Cardiac muscle cell (in vitro differentiated cells and primary cell): Measurements from ENCODE around the gene RASGRP1. TPM values are rescaled to one million over a fixed set of nuclear protein-coding genes. Genes with fewer than 3 reads are reported as not detected.

Source experiments
- DNase-seq, 2 donors: peaks; one replicate each; pipeline versions ENCODE4 v3.0.0 to v3.0.0-alpha.2; 2010 to 2017; ENCODE audit warnings: low read depth in 1 of 2, low spot score in 1 of 2
- H3K27ac ChIP-seq: fragments of 200-600 bp; sonication (generic); 2 replicates; pipeline ENCODE4 v1.5.1; 2016
- H3K27me3 ChIP-seq: fragments of 200-600 bp; sonication (generic); 2 replicates; pipeline ENCODE4 v1.6.0; 2016; ENCODE audit warnings: control low read depth
- H3K36me3 ChIP-seq: fragments of 200-600 bp; sonication (generic); 2 replicates; pipeline ENCODE4 v1.5.1; 2016; ENCODE audit warnings: control low read depth
- H3K4me1 ChIP-seq: fragments of 200-600 bp; sonication (generic); 2 replicates; pipeline ENCODE4 v1.8.1; 2017; ENCODE audit warnings: low read depth, mild to moderate bottlenecking, mixed run types
- H3K4me3 ChIP-seq: fragments of 200-600 bp; sonication (generic); 2 replicates; pipeline ENCODE4 v1.5.1; 2016; ENCODE audit warnings: mild to moderate bottlenecking
- H3K9me3 ChIP-seq: fragments of 200-600 bp; sonication (generic); 2 replicates; pipeline ENCODE4 v1.5.1; 2017; ENCODE audit warnings: low read depth, mild to moderate bottlenecking, control low read depth
- CTCF ChIP-seq: IDR thresholded peaks from 2 replicates; pipeline ENCODE4 v1.5.1; 2012; ENCODE audit warnings: low read depth, mild to moderate bottlenecking, low read length
- polyA plus RNA-seq: library from polyadenylated mRNA; unstranded; fragments of >200 nt; fragmentation: Nextera tagmentation; extraction: Ambion mirVana; gene quantifications from 2 replicates; pipeline ENCODE4 v1.2.1, GENCODE V29; 2016
- total RNA-seq: library from RNA; depleted of rRNA; stranded (reverse); fragments of >200 nt; gene quantifications from 2 replicates; pipeline ENCODE4 v1.2.3, GENCODE V29; 2016

Gene RASGRP1
- total and polyA plus RNA-seq, 2 experiments from 2014 or later = 1.1 to 4.5 TPM

GRCh38 chr15:38559636-38560307, 4.8 kb downstream of the RASGRP1 start:
- H3K36me3 ChIP-seq = no peaks in the 10 kb centered on the region
- H3K27me3 ChIP-seq = peaks cover 1% of the 10 kb centered on the region
- DNase-seq = peak in 1 of 2 donors; percentile 14
- H3K9me3 ChIP-seq = no peaks in the 10 kb centered on the region
- H3K27ac ChIP-seq = no peak overlapping the region
- no peak overlapping the region for H3K4me3 ChIP-seq
- H3K4me1 ChIP-seq = peaks cover 22% of the 10 kb centered on the region
- no peak for TF ChIP-seq CTCF

GRCh38 chr15:38559131-38559530, 5.5 kb downstream of the RASGRP1 start:
- H3K4me3 ChIP-seq = no peak overlapping the region
- no peaks in the 10 kb centered on the region for H3K27me3 ChIP-seq
- peaks cover 22% of the 10 kb centered on the region for H3K4me1 ChIP-seq
- no peak overlapping the region for H3K27ac ChIP-seq
- H3K36me3 ChIP-seq = no peaks in the 10 kb centered on the region
- TF ChIP-seq CTCF = no peak
- no peaks in the 10 kb centered on the region for H3K9me3 ChIP-seq
- no peak for DNase-seq

- Histone ChIP-seq H3K36me3 (no peaks in the 10 kb centered on the region), H3K9me3 (no peaks in the 10 kb centered on the region), H3K4me3 (no peak overlapping the region), H3K27me3 (no peaks in the 10 kb centered on the region), H3K27ac (no peak overlapping the region), H3K4me1 (peaks cover 22% of the 10 kb centered on the region)
- DNase-seq = peak in 1 of 2 donors; percentile 48
- TF ChIP-seq CTCF = no peak
Observed at GRCh38 chr15:38558372-38559059, 6.1 kb downstream of the RASGRP1 start.

- peaks cover 22% of the 10 kb centered on the region for H3K4me1 ChIP-seq
- H3K4me3 ChIP-seq = no peak overlapping the region
- H3K36me3 ChIP-seq = no peaks in the 10 kb centered on the region
- H3K9me3 ChIP-seq = no peaks in the 10 kb centered on the region
- H3K27ac ChIP-seq = no peak overlapping the region
- no peaks in the 10 kb centered on the region for H3K27me3 ChIP-seq
- TF ChIP-seq CTCF = no peak
- DNase-seq = no peak
Observed at GRCh38 chr15:38557921-38558320, 6.7 kb downstream of the RASGRP1 start.

- peaks cover 22% of the 10 kb centered on the region for H3K4me1 ChIP-seq
- no peaks in the 10 kb centered on the region for H3K36me3 ChIP-seq
- H3K4me3 ChIP-seq = no peak overlapping the region
- peak in 1 of 2 donors; percentile 30 for DNase-seq
- TF ChIP-seq CTCF = no peak
- no peak overlapping the region for H3K27ac ChIP-seq
- H3K27me3 ChIP-seq = no peaks in the 10 kb centered on the region
- no peaks in the 10 kb centered on the region for H3K9me3 ChIP-seq
Observed at GRCh38 chr15:38555686-38556334, 8.8 kb downstream of the RASGRP1 start.
